Fibroblast of lung (primary cell): ENCODE data around the gene PAX7. TPM values are rescaled to one million over a fixed set of nuclear protein-coding genes. Genes with fewer than 3 reads are reported as not detected.

Experiments
- DNase-seq, 2 donors: peaks; one replicate each; pipeline versions ENCODE4 v3.0.0 to v3.0.0-alpha.2; 2010; ENCODE audit warnings: low read depth in 2 of 2
- H2AFZ ChIP-seq: 2 replicates; pipeline ENCODE4 v1.5.1; 2012; ENCODE audit warnings: low read length, control low read depth, inconsistent platforms
- H3K27ac ChIP-seq: 2 replicates; pipeline ENCODE4 v1.5.1; 2011; ENCODE audit warnings: low read length, control low read depth; ENCODE audit not compliant: insufficient read depth
- H3K27me3 ChIP-seq: 2 replicates; pipeline ENCODE4 v1.5.1; 2011; ENCODE audit warnings: mild to moderate bottlenecking, low read length; ENCODE audit not compliant: control insufficient read depth, insufficient read depth
- H3K36me3 ChIP-seq: 2 replicates; pipeline ENCODE4 v1.5.1; 2011; ENCODE audit warnings: low read length; ENCODE audit not compliant: control insufficient read depth, insufficient read depth
- H3K4me1 ChIP-seq: 2 replicates; pipeline ENCODE4 v1.5.1; 2011; ENCODE audit warnings: low read length; ENCODE audit not compliant: control insufficient read depth, insufficient read depth; ENCODE audit errors: extremely low read depth
- H3K4me2 ChIP-seq: 2 replicates; pipeline ENCODE4 v1.5.1; 2011; ENCODE audit warnings: low read length, control low read depth; ENCODE audit not compliant: insufficient read depth; ENCODE audit errors: extremely low read depth
- H3K4me3 ChIP-seq, 4 experiments: fragments of 200-600 bp in 1 of 4; sonication (generic) in 1 of 4; replicated peaks in 1 of 4; 2 replicates each; pipeline ENCODE4 v1.5.1; 2011 to 2016; ENCODE audit warnings: low read length in 4 of 4, low read depth in 3 of 4, mild to moderate bottlenecking in 3 of 4, control low read depth in 2 of 4, inconsistent platforms in 1 of 4, mixed read lengths in 1 of 4; ENCODE audit not compliant: insufficient read depth in 1 of 4; ENCODE audit errors: control extremely low read depth in 1 of 4
- H3K79me2 ChIP-seq: 2 replicates; pipeline ENCODE4 v1.5.1; 2012; ENCODE audit warnings: mild to moderate bottlenecking, low read length, inconsistent platforms; ENCODE audit not compliant: control insufficient read depth, insufficient read depth
- H3K9ac ChIP-seq: 2 replicates; pipeline ENCODE4 v1.5.1; 2011; ENCODE audit warnings: mild to moderate bottlenecking, low read length, control low read depth; ENCODE audit not compliant: insufficient read depth
- H3K9me3 ChIP-seq: 2 replicates; pipeline ENCODE4 v1.5.1; 2012; ENCODE audit warnings: low read depth, low read length; ENCODE audit not compliant: control insufficient read depth, insufficient read depth
- H4K20me1 ChIP-seq: 2 replicates; pipeline ENCODE4 v1.5.1; 2011; ENCODE audit warnings: low read length; ENCODE audit not compliant: control insufficient read depth, insufficient read depth; ENCODE audit errors: extremely low read depth
- CTCF ChIP-seq, 2 donors: IDR thresholded peaks in 1 of 2; conservative IDR thresholded peaks in 1 of 2; 1 replicate in 1 of 2; 2 replicates in 1 of 2; pipeline ENCODE4 v1.5.1; 2011 to 2012; ENCODE audit warnings: low read length in 2 of 2, control low read depth in 1 of 2, inconsistent platforms in 1 of 2, low read depth in 1 of 2, mild to moderate bottlenecking in 1 of 2
- EZH2 ChIP-seq: IDR thresholded peaks from 2 replicates; pipeline ENCODE4 v1.5.1; 2012; ENCODE audit warnings: low read length, control low read depth, mild to moderate bottlenecking; ENCODE audit errors: missing control alignments
- polyA plus RNA-seq, 2 donors: library from polyadenylated mRNA; depleted of rRNA in 1 of 2; stranded (reverse) in 1 of 2; unstranded in 1 of 2; fragments of >200 nt; gene quantifications; 2 replicates each; pipeline ENCODE4 v1.2.1, GENCODE V29; 2011 to 2012; ENCODE audit warnings: missing spikeins in 1 of 2
- total RNA-seq: library from RNA; depleted of rRNA; stranded (reverse); fragments of >200 nt; gene quantifications from 2 replicates; pipeline ENCODE4 v1.2.1, GENCODE V29; 2014

Gene PAX7
- total and polyA plus RNA-seq, 2 donors (not counting 1 experiment from before 2014, with no cell fraction given) = not detected

GRCh38 chr1:18711003-18711402, 80.4 kb downstream of the PAX7 start:
- no peak for TF ChIP-seq CTCF (conservative IDR thresholded peaks at IDR 0.05 in 1 of 2, IDR thresholded peaks at IDR 0.05 in 1 of 2; ENCODE audit: low read depth in 1 of 2, low read length in 2 of 2)
- no peak for TF ChIP-seq EZH2
- H3K9ac ChIP-seq = no peak overlapping the region

DNA sequence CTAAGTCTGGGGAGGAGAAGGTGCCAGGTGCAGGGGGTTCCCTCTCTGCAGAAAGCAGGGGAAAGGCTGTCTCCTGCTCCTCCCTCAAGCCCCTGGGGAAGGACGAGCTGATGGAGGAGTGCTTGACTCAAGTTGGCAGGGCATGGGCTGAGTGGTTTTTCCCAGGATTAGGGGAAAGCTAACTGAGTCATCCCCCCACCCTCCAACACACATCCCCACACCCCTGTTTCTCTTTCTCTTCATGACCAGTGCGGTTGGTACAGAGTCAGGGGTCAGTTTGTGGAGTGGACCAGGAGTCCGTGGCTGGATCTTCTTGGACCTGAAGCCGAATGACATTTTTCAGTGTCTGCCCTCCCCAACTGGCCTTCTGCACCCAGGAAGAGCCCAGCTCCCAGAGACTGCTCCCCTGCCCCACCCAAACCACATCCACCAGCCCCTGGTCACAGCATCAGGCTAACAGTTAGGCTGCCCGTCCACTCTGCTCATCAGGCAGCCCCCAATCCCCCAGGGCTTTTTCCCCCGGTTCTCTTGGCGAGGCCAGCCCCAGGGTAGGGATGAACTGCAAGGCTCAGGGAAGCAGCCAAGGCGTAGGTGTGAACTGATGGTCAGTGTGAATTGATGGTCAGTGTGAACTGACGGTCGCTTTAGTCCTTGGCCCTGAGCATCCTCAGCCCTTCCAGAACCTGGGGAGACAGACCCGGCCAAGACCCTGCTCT, 81.0 kb downstream of the PAX7 start:
- H3K27ac ChIP-seq = no peak overlapping the region
- H3K79me2 ChIP-seq = no peaks in the 10 kb centered on the region
- H3K9ac ChIP-seq = no peak overlapping the region
- no peaks in the 10 kb centered on the region for H3K4me1 ChIP-seq
- no peaks in the 10 kb centered on the region for H4K20me1 ChIP-seq
- H3K27me3 ChIP-seq = peaks cover 4% of the 10 kb centered on the region
- DNase-seq = no peak
- H3K9me3 ChIP-seq = no peaks in the 10 kb centered on the region
- no peak for TF ChIP-seq EZH2
- TF ChIP-seq CTCF (conservative IDR thresholded peaks at IDR 0.05 in 1 of 2, IDR thresholded peaks at IDR 0.05 in 1 of 2; ENCODE audit: low read depth in 1 of 2, low read length in 2 of 2) = no peak
- H3K36me3 ChIP-seq = no peaks in the 10 kb centered on the region
- no peak overlapping the region for H2AFZ ChIP-seq
- no peak overlapping the region for H3K4me3 ChIP-seq
- H3K4me2 ChIP-seq = no peak overlapping the region

More at GRCh38 chr1:18711003-18711402, 80.4 kb downstream of the PAX7 start:
- H3K4me3 ChIP-seq = no peak overlapping the region
- H4K20me1 ChIP-seq = no peaks in the 10 kb centered on the region
- H3K79me2 ChIP-seq = no peaks in the 10 kb centered on the region
- no peaks in the 10 kb centered on the region for H3K9me3 ChIP-seq
- peaks cover under 1% of the 10 kb centered on the region for H3K27me3 ChIP-seq
- H3K4me1 ChIP-seq = no peaks in the 10 kb centered on the region
- no peak overlapping the region for H2AFZ ChIP-seq
- no peaks in the 10 kb centered on the region for H3K36me3 ChIP-seq
- H3K27ac ChIP-seq = no peak overlapping the region
- H3K4me2 ChIP-seq = no peak overlapping the region
- DNase-seq = no peak

DNA sequence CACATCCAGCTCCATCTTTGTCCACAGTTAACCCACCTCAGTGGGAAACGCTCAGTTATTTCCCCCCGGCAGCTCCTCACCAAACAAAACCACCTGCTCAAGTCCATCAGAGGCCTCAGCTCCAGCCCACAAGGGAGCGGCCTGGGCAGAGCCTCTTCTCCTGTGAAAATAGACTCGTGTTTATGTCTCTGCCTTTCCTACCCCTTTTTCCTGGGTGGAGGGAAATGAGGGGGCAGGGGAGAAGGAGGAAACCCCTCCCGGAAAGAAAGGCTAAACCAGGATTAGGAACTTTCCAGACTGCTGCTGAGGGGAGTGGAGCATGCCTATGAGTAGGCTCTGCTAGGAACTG, 81.6 kb downstream of the PAX7 start:
- TF ChIP-seq CTCF (conservative IDR thresholded peaks at IDR 0.05 in 1 of 2, IDR thresholded peaks at IDR 0.05 in 1 of 2; ENCODE audit: low read depth in 1 of 2, low read length in 2 of 2) (no peak), EZH2 (no peak)
- no peak overlapping the region for H3K27ac ChIP-seq
- no peaks in the 10 kb centered on the region for H3K36me3 ChIP-seq
- no peaks in the 10 kb centered on the region for H3K9me3 ChIP-seq
- H3K27me3 ChIP-seq = peaks cover 4% of the 10 kb centered on the region
- no peak overlapping the region for H2AFZ ChIP-seq
- no peak overlapping the region for H3K9ac ChIP-seq
- H4K20me1 ChIP-seq = no peaks in the 10 kb centered on the region
- H3K4me2 ChIP-seq = no peak overlapping the region
- H3K79me2 ChIP-seq = no peaks in the 10 kb centered on the region
- no peak overlapping the region for H3K4me3 ChIP-seq
- no peaks in the 10 kb centered on the region for H3K4me1 ChIP-seq
- no peak for DNase-seq
